Activated CD4-positive, alpha-beta T cell treated with anti-CD3 and anti-CD28 coated beads, Interleukin-2, Interleukin-4, amounts not matched to agents 100 ng/mL and 50 ng/mL, durations not matched to agents 16 hours and 8 hours (primary cell): ENCODE measurements around the gene PTPRU.

Experiments
- DNase-seq: peaks from one replicate; pipeline ENCODE4 v3.0.0-alpha.2; 2020; ENCODE audit warnings: low spot score

PTPRU gene

GRCh38 chr1:29335573-29335972 lies 99.3 kb downstream of the PTPRU start:
- no peak for DNase-seq

GRCh38 chr1:29338908-29339575 lies 102.7 kb downstream of the PTPRU start:
- DNase-seq = no peak

GRCh38 chr1:29341936-29342335 lies 105.6 kb downstream of the PTPRU start:
- no peak for DNase-seq

GRCh38 chr1:29342351-29342750 lies 106.0 kb downstream of the PTPRU start:
- DNase-seq = no peak

GRCh38 chr1:29342983-29343382 lies 106.7 kb downstream of the PTPRU start:
- DNase-seq = no peak

- no peak for DNase-seq
These were observed 107.2 kb downstream of the PTPRU start for GRCh38 chr1:29343476-29343875.

- no peak for DNase-seq
These were observed 107.6 kb downstream of the PTPRU start for GRCh38 chr1:29343908-29344307.

GRCh38 chr1:29344336-29344735 lies 108.0 kb downstream of the PTPRU start:
- no peak for DNase-seq

GRCh38 chr1:29346576-29346975 lies 110.3 kb downstream of the PTPRU start:
- DNase-seq = no peak

GRCh38 chr1:29349871-29350491 lies 113.7 kb downstream of the PTPRU start:
- no peak for DNase-seq

GRCh38 chr1:29352719-29353420 lies 116.5 kb downstream of the PTPRU start:
- no peak for DNase-seq

GRCh38 chr1:29354511-29355098 lies 118.3 kb downstream of the PTPRU start:
- DNase-seq = no peak

GRCh38 chr1:29355375-29355774 lies 119.1 kb downstream of the PTPRU start:
- no peak for DNase-seq

GRCh38 chr1:29356663-29357062 lies 120.3 kb downstream of the PTPRU start:
- no peak for DNase-seq

GRCh38 chr1:29357452-29357851 lies 121.1 kb downstream of the PTPRU start:
- no peak for DNase-seq

- no peak for DNase-seq
These were observed 121.9 kb downstream of the PTPRU start for GRCh38 chr1:29358183-29358582.

- DNase-seq = no peak
These were observed 124.4 kb downstream of the PTPRU start for GRCh38 chr1:29360768-29361167.

GRCh38 chr1:29361686-29362085 lies 125.4 kb downstream of the PTPRU start:
- DNase-seq = no peak

- no peak for DNase-seq
These were observed 125.8 kb downstream of the PTPRU start for GRCh38 chr1:29362116-29362515.

GRCh38 chr1:29362764-29363163 lies 126.4 kb downstream of the PTPRU start:
- no peak for DNase-seq

- DNase-seq = no peak
These were observed 127.2 kb downstream of the PTPRU start for GRCh38 chr1:29363536-29363935.

- no peak for DNase-seq
These were observed 127.9 kb downstream of the PTPRU start for GRCh38 chr1:29364101-29364678.
